HepG2 (cell line): ENCODE results near the gene PTPN14. TPM values are rescaled to one million over a fixed set of nuclear protein-coding genes. Genes with fewer than 3 reads are reported as not detected.

ENCODE experiments used
- CEBPG ChIP-seq: IDR thresholded peaks from 2 replicates; pipeline ENCODE4 v1.6.1; 2016
- CSRNP1 ChIP-seq: sonication (generic); formaldehyde crosslinking; IDR thresholded peaks from 2 replicates; pipeline ENCODE4 v1.8.1; 2023; ENCODE audit warnings: mild to moderate bottlenecking, missing genetic modification reagents
- DNMT3B ChIP-seq: conservative IDR thresholded peaks from 2 replicates; pipeline ENCODE4 v1.6.1; 2016; ENCODE audit warnings: missing biosample characterization, control low read depth
- HNF1B ChIP-seq: sonication (generic); formaldehyde crosslinking; IDR thresholded peaks from 2 replicates; pipeline ENCODE4 v1.5.1; 2020; ENCODE audit warnings: mild to moderate bottlenecking, moderate library complexity, missing genetic modification reagents
- HOXA7 ChIP-seq: sonication (generic); formaldehyde crosslinking; IDR thresholded peaks from 2 replicates; pipeline ENCODE4 v1.8.1; 2022; ENCODE audit warnings: mild to moderate bottlenecking, missing genetic modification reagents, moderate library complexity
- MLXIP ChIP-seq: sonication (generic); formaldehyde crosslinking; IDR thresholded peaks from 2 replicates; pipeline ENCODE4 v1.9.0; 2021; ENCODE audit warnings: missing genetic modification reagents, borderline replicate concordance
- PAWR ChIP-seq: sonication (generic); formaldehyde crosslinking; IDR thresholded peaks from 2 replicates; pipeline ENCODE4 v1.4.0; 2020; ENCODE audit warnings: missing genetic modification reagents, mild to moderate bottlenecking, borderline replicate concordance
- PLRG1 ChIP-seq: fragments of 450-650 bp; conservative IDR thresholded peaks from 2 replicates; pipeline ENCODE4 v1.6.1; 2016
- PPARG ChIP-seq: conservative IDR thresholded peaks from 2 replicates; pipeline ENCODE4 v1.6.1; 2016; ENCODE audit warnings: missing biosample characterization, missing genetic modification reagents
- RBM22 ChIP-seq: fragments of 200-400 bp; formaldehyde crosslinking; optimal IDR thresholded peaks from 2 replicates; pipeline ENCODE3; 2017; ENCODE audit warnings: mild to moderate bottlenecking, low read length, moderate library complexity
- SMC3 ChIP-seq: IDR thresholded peaks from 2 replicates; pipeline ENCODE4 v1.6.1; 2011; ENCODE audit warnings: low read length, improper control_type of control experiment
- TBX3 ChIP-seq: fragments of 450-650 bp; IDR thresholded peaks from 2 replicates; pipeline ENCODE4 v1.6.1; 2017; ENCODE audit warnings: antibody characterized with exemption, mild to moderate bottlenecking, inconsistent platforms, borderline replicate concordance
- XRCC5 ChIP-seq: fragments of 200-400 bp; formaldehyde crosslinking; optimal IDR thresholded peaks from 2 replicates; pipeline ENCODE3; 2017; ENCODE audit warnings: mild to moderate bottlenecking, low read length
- polyA plus RNA-seq, 8 experiments: library from polyadenylated mRNA; depleted of rRNA in 3 of 8; stranded (reverse) in 7 of 8; unstranded in 1 of 8; fragments of >200 nt; fragmentation: Illumina TruSeq in 4 of 8; extraction: Trizol in 4 of 8; gene quantifications; 2 replicates each; pipeline versions ENCODE4 v1.2.1 to v1.2.3, GENCODE V29; 2011 to 2016; ENCODE audit warnings: low read depth in 4 of 8, missing spikeins in 1 of 8, mixed read lengths in 1 of 8; ENCODE audit not compliant: insufficient read depth in 1 of 8
- total RNA-seq, 5 experiments: library from RNA; depleted of rRNA; stranded (reverse); fragments of >200 nt; fragmentation: Illumina TruSeq; extraction: Trizol; gene quantifications; 2 replicates each; pipeline ENCODE4 v1.2.3, GENCODE V29; 2016; ENCODE audit warnings: low read depth in 1 of 5

Gene PTPN14
- total and polyA plus RNA-seq, 2 of the 13 experiments (the other 11 are each of a cell fraction or from before 2014, with no cell fraction given) = 3.9 to 4.7 TPM

GRCh38 chr1:214331827-214332423, 219.5 kb downstream of the PTPN14 start (continued):
- TF ChIP-seq TBX3 (no peak), SMC3 (peak; percentile 52), PAWR (CRISPR knock-in tag) (no peak), PLRG1 (no peak), HOXA7 (CRISPR knock-in tag) (no peak), RBM22 (peak; percentile 58), MLXIP (no peak), XRCC5 (peak; percentile 54), DNMT3B (no peak), CEBPG (CRISPR knock-in tag) (no peak), HNF1B (CRISPR knock-in tag) (0 out of 2 replicates have a peak, but pooled peaks have one; percentile 34), CSRNP1 (CRISPR knock-in tag) (no peak), PPARG (CRISPR knock-in tag) (no peak)
